HL-60 (cell line): ENCODE measurements around the gene DTX1.

ENCODE experiments used
- GABPA ChIP-seq: IDR thresholded peaks from 2 replicates; pipeline ENCODE4 v1.6.1; 2012; ENCODE audit warnings: low read depth
- POLR2AphosphoS5 ChIP-seq: IDR thresholded peaks from 2 replicates; pipeline ENCODE4 v1.6.1; 2012; ENCODE audit warnings: low read depth
- SPI1 ChIP-seq: IDR thresholded peaks from 2 replicates; pipeline ENCODE4 v1.6.1; 2012; ENCODE audit warnings: low read depth, mild to moderate bottlenecking, borderline replicate concordance
- TF ChIP-seq, protein P1 (sequence below): IDR thresholded peaks from one replicate; pipeline ENCODE4 v1.5.1; 2011; ENCODE audit warnings: low read length, control low read depth, inconsistent platforms; ENCODE audit not compliant: insufficient read depth
- TF ChIP-seq, protein P2 (sequence below): IDR thresholded peaks from 2 replicates; pipeline ENCODE4 v1.6.1; 2012; ENCODE audit warnings: low read depth; ENCODE audit not compliant: insufficient replicate concordance

DNA sequence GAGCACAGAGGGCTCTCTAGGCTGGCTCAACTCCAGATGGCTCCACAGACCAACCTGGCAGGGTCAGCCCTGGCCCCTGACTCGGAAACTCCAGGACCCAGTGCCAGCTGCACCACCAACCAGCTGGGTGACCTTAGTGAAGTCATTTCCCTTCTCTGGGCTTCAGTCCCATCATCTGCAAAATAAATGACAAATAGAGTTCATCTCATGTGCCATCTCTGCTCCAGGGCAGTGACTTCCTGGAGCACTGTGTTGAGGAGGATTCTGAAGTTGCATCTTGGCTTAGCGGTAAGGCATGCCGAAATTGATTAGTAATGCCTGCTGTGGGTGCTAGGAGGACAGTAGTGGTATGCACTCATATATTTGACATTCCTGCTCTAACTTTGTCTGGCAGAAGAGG, 31.5 kb downstream of the DTX1 start:
- TF ChIP-seq, protein P1, sequence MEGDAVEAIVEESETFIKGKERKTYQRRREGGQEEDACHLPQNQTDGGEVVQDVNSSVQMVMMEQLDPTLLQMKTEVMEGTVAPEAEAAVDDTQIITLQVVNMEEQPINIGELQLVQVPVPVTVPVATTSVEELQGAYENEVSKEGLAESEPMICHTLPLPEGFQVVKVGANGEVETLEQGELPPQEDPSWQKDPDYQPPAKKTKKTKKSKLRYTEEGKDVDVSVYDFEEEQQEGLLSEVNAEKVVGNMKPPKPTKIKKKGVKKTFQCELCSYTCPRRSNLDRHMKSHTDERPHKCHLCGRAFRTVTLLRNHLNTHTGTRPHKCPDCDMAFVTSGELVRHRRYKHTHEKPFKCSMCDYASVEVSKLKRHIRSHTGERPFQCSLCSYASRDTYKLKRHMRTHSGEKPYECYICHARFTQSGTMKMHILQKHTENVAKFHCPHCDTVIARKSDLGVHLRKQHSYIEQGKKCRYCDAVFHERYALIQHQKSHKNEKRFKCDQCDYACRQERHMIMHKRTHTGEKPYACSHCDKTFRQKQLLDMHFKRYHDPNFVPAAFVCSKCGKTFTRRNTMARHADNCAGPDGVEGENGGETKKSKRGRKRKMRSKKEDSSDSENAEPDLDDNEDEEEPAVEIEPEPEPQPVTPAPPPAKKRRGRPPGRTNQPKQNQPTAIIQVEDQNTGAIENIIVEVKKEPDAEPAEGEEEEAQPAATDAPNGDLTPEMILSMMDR = no peak
- TF ChIP-seq POLR2AphosphoS5 = no peak
- TF ChIP-seq SPI1 = no peak
- TF ChIP-seq, protein P2, sequence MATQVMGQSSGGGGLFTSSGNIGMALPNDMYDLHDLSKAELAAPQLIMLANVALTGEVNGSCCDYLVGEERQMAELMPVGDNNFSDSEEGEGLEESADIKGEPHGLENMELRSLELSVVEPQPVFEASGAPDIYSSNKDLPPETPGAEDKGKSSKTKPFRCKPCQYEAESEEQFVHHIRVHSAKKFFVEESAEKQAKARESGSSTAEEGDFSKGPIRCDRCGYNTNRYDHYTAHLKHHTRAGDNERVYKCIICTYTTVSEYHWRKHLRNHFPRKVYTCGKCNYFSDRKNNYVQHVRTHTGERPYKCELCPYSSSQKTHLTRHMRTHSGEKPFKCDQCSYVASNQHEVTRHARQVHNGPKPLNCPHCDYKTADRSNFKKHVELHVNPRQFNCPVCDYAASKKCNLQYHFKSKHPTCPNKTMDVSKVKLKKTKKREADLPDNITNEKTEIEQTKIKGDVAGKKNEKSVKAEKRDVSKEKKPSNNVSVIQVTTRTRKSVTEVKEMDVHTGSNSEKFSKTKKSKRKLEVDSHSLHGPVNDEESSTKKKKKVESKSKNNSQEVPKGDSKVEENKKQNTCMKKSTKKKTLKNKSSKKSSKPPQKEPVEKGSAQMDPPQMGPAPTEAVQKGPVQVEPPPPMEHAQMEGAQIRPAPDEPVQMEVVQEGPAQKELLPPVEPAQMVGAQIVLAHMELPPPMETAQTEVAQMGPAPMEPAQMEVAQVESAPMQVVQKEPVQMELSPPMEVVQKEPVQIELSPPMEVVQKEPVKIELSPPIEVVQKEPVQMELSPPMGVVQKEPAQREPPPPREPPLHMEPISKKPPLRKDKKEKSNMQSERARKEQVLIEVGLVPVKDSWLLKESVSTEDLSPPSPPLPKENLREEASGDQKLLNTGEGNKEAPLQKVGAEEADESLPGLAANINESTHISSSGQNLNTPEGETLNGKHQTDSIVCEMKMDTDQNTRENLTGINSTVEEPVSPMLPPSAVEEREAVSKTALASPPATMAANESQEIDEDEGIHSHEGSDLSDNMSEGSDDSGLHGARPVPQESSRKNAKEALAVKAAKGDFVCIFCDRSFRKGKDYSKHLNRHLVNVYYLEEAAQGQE = no peak
- no peak for TF ChIP-seq GABPA
